Endothelial cell of umbilical vein (primary cell): ENCODE data around the gene RGS7.

Source experiments
- EZH2 ChIP-seq: IDR thresholded peaks from 2 replicates; pipeline ENCODE4 v1.6.1; 2012; ENCODE audit warnings: borderline replicate concordance, low read depth, mild to moderate bottlenecking, moderate library complexity, low read length, inconsistent platforms; ENCODE audit not compliant: severe bottlenecking
- FOS ChIP-seq: IDR thresholded peaks from 2 replicates; pipeline ENCODE4 v1.6.1; 2011; ENCODE audit warnings: mild to moderate bottlenecking, low read length, moderate library complexity, borderline replicate concordance; ENCODE audit not compliant: insufficient read depth
- JUN ChIP-seq: IDR thresholded peaks from 2 replicates; pipeline ENCODE4 v1.6.1; 2011; ENCODE audit warnings: borderline replicate concordance, low read depth; ENCODE audit not compliant: insufficient read length, insufficient read depth
- MYC ChIP-seq: IDR thresholded peaks from one replicate; pipeline ENCODE4 v1.6.1; 2011; ENCODE audit warnings: mild to moderate bottlenecking, low read depth, low read length
- POLR2A ChIP-seq: IDR thresholded peaks from 2 replicates; pipeline ENCODE4 v1.6.1; 2012; ENCODE audit warnings: low read depth, mild to moderate bottlenecking, control low read depth, low read length
- POLR2AphosphoS5 ChIP-seq: IDR thresholded peaks from 2 replicates; pipeline ENCODE4 v1.6.1; 2012; ENCODE audit warnings: low read depth, mild to moderate bottlenecking, control low read depth, low read length, moderate library complexity; ENCODE audit not compliant: insufficient read depth
- TF ChIP-seq, protein P1 (sequence below), 2 donors: IDR thresholded peaks; 1 replicate in 1 of 2; 2 replicates in 1 of 2; pipeline ENCODE4 v1.5.1; 2011; ENCODE audit warnings: low read length in 2 of 2, mild to moderate bottlenecking in 2 of 2, moderate library complexity in 2 of 2, control low read depth in 1 of 2, inconsistent platforms in 1 of 2, low read depth in 1 of 2; ENCODE audit not compliant: insufficient read depth in 1 of 2; ENCODE audit errors: extremely low read depth in 1 of 2
- TF ChIP-seq, protein P2 (sequence below): IDR thresholded peaks from 2 replicates; pipeline ENCODE4 v1.6.1; 2011; ENCODE audit not compliant: insufficient read depth, insufficient read length

DNA sequence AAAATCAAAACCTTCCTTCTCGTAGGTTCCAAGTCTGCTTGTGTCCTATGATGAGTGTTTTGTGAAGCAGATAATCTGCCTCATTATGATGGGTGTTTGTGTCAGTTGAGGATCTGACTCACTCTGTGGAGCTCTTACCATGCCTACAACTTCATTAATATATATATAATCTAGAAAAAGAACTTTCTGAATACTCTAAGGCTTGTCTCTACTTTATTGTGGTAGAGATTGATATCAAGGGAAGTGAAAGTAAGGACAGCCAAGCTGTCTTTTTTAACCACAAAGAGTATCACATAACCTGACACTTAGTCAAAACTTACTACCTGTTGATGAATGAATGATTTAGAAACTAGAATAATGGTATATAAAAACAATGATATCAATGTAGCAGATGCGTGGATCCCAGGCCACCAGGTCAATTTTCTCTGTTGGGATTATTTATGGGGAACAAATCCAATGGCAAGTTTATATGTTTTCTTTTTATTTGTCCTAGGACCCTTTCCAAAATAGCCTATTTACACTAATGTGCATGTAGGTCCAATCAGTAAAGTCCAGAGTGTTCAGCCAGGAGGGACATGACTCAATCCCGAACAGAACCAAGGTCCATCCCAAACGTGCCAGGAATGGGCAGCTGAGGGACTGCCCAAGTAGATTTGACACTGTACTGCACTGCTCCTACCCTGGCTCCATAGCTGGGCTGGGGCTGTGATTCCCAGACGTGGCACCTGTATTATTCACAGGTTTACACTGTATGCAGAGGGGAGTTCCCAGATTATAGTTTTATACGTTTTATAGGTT, 562.8 kb downstream of the RGS7 start:
- TF ChIP-seq EZH2 (no peak), JUN (no peak), POLR2AphosphoS5 (no peak), POLR2A (no peak), FOS (no peak), MYC (no peak)
- TF ChIP-seq, protein P1, sequence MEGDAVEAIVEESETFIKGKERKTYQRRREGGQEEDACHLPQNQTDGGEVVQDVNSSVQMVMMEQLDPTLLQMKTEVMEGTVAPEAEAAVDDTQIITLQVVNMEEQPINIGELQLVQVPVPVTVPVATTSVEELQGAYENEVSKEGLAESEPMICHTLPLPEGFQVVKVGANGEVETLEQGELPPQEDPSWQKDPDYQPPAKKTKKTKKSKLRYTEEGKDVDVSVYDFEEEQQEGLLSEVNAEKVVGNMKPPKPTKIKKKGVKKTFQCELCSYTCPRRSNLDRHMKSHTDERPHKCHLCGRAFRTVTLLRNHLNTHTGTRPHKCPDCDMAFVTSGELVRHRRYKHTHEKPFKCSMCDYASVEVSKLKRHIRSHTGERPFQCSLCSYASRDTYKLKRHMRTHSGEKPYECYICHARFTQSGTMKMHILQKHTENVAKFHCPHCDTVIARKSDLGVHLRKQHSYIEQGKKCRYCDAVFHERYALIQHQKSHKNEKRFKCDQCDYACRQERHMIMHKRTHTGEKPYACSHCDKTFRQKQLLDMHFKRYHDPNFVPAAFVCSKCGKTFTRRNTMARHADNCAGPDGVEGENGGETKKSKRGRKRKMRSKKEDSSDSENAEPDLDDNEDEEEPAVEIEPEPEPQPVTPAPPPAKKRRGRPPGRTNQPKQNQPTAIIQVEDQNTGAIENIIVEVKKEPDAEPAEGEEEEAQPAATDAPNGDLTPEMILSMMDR (IDR thresholded peaks at IDR 0.05; ENCODE audit: extremely low read depth in 1 of 2, insufficient read depth in 1 of 2, low read depth in 1 of 2, low read length in 2 of 2), result no peak
- TF ChIP-seq, protein P2, sequence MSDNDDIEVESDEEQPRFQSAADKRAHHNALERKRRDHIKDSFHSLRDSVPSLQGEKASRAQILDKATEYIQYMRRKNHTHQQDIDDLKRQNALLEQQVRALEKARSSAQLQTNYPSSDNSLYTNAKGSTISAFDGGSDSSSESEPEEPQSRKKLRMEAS, result no peak
